HEK293T (cell line): ENCODE data around the gene SLC17A9.

Experiments
- CTCF ChIA-PET: fragments of 350-600 bp; formaldehyde crosslinking; extraction: SDS; loops from one replicate; lab custom pipeline; 2021; ENCODE audit warnings: antibody characterized with exemption, inconsistent platforms; lab: Yijun Ruan, JAX
- POLR2A ChIA-PET: fragments of 350-600 bp; formaldehyde crosslinking; extraction: SDS; loops from one replicate; lab custom pipeline; 2020; ENCODE audit warnings: antibody characterized with exemption, inconsistent platforms; lab: Yijun Ruan, JAX
- DNase-seq: peaks from one replicate; pipeline ENCODE4 v3.0.0; 2012; ENCODE audit warnings: mixed read lengths; ENCODE audit errors: extremely low spot score
- ARNT ChIP-seq: fragments of 450-650 bp; IDR thresholded peaks from 2 replicates; pipeline ENCODE4 v1.6.1; 2017; ENCODE audit warnings: mild to moderate bottlenecking
- BHLHE40 ChIP-seq: fragments of 450-650 bp; IDR thresholded peaks from 2 replicates; pipeline ENCODE4 v1.6.1; 2016; ENCODE audit warnings: mild to moderate bottlenecking, moderate library complexity, borderline replicate concordance
- CTBP1 ChIP-seq: fragments of 450-650 bp; IDR thresholded peaks from 2 replicates; pipeline ENCODE4 v1.6.1; 2016; ENCODE audit warnings: borderline replicate concordance
- ELF4 ChIP-seq: fragments of 450-650 bp; IDR thresholded peaks from 2 replicates; pipeline ENCODE4 v1.6.1; 2017; ENCODE audit warnings: antibody characterized with exemption
- FOXA1 ChIP-seq: fragments of 450-650 bp; IDR thresholded peaks from 2 replicates; pipeline ENCODE4 v1.6.1; 2016; ENCODE audit warnings: mild to moderate bottlenecking
- FOXK2 ChIP-seq: fragments of 450-650 bp; IDR thresholded peaks from 2 replicates; pipeline ENCODE4 v1.6.1; 2016; ENCODE audit warnings: mild to moderate bottlenecking
- FOXM1 ChIP-seq: fragments of 450-650 bp; IDR thresholded peaks from 2 replicates; pipeline ENCODE4 v1.6.1; 2017; ENCODE audit warnings: mild to moderate bottlenecking, borderline replicate concordance
- HDGF ChIP-seq: fragments of 450-650 bp; IDR thresholded peaks from 2 replicates; pipeline ENCODE4 v1.6.1; 2017; ENCODE audit warnings: antibody characterized with exemption, borderline replicate concordance
- L3MBTL2 ChIP-seq: fragments of 450-650 bp; conservative IDR thresholded peaks from 2 replicates; pipeline ENCODE4 v1.6.1; 2016; ENCODE audit warnings: mild to moderate bottlenecking
- LEF1 ChIP-seq: fragments of 450-650 bp; IDR thresholded peaks from 2 replicates; pipeline ENCODE4 v1.6.1; 2017; ENCODE audit warnings: mild to moderate bottlenecking, borderline replicate concordance
- NFRKB ChIP-seq: fragments of 450-650 bp; IDR thresholded peaks from 2 replicates; pipeline ENCODE4 v1.6.1; 2016; ENCODE audit warnings: mild to moderate bottlenecking, moderate library complexity
- SP1 ChIP-seq: fragments of 450-650 bp; IDR thresholded peaks from 2 replicates; pipeline ENCODE4 v1.6.1; 2017
- SUZ12 ChIP-seq: fragments of 450-650 bp; IDR thresholded peaks from 2 replicates; pipeline ENCODE4 v1.6.1; 2016; ENCODE audit warnings: mild to moderate bottlenecking
- TARDBP ChIP-seq: fragments of 450-650 bp; IDR thresholded peaks from 2 replicates; pipeline ENCODE4 v1.6.1; 2016
- ZNF384 ChIP-seq: fragments of 450-650 bp; IDR thresholded peaks from 2 replicates; pipeline ENCODE4 v1.6.1; 2016
- TF ChIP-seq, protein P1 (sequence below): fragments of 450-650 bp; IDR thresholded peaks from 2 replicates; pipeline ENCODE4 v1.6.1; 2016

SLC17A9 gene

DNA sequence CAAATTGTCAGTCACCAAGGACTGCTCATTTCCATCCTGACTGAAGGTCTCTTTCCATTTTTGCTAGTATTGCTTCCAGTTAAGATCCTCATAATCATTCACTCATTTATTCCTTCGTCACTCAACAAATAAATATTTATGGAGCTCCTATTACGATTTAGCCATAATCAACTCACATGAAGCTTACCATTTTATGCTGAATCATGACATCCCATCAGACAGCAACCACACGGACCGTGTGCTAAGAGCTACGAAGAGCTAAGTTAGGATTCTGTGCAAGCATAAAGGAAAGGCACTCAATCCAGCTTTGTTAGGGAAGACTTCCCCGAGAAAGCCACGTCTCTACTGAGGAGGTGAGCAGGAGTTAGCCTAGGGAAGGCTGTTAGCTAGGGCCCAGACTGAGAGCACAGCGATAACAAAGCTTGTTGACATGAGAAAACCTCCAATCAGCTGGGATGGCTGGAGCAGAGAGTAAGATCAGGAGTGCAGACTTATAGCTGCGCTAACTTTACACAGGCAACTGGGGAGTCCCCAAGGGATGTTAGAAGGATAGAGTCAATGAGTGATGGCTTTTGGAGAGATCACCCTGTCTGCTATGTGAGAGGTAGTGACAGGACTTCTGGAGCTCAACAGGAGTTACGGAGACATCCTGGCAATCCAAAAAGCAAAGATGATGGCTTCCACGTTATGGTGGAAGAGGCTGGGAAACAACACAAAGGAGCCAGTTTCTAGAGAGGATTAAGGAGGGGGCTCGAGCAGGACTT is 17.1 kb upstream of the SLC17A9 start:
- ChIA-PET POLR2A (interaction anchor here (6.4 kb wide), 1 partner anchor 10 kb away, joined by 50 read pairs; the partner anchor contains the start of gene DIDO1), CTCF (interaction anchor here (0.6 to 1.2 kb wide), 3 partner anchors 26 to 276 kb away, joined by 3 to 5 read pairs (median 3); no protein-coding TSS in a partner anchor)
- TF ChIP-seq CTBP1 (no peak), FOXK2 (no peak), ZNF384 (no peak), BHLHE40 (no peak), FOXM1 (no peak), NFRKB (no peak), SUZ12 (no peak), HDGF (no peak), FOXA1 (no peak), ARNT (no peak), SP1 (no peak), L3MBTL2 (no peak), LEF1 (no peak), TARDBP (no peak), ELF4 (no peak)
- TF ChIP-seq, protein P1, sequence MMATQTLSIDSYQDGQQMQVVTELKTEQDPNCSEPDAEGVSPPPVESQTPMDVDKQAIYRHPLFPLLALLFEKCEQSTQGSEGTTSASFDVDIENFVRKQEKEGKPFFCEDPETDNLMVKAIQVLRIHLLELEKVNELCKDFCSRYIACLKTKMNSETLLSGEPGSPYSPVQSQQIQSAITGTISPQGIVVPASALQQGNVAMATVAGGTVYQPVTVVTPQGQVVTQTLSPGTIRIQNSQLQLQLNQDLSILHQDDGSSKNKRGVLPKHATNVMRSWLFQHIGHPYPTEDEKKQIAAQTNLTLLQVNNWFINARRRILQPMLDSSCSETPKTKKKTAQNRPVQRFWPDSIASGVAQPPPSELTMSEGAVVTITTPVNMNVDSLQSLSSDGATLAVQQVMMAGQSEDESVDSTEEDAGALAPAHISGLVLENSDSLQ: no peak
- no peak for DNase-seq

DNA sequence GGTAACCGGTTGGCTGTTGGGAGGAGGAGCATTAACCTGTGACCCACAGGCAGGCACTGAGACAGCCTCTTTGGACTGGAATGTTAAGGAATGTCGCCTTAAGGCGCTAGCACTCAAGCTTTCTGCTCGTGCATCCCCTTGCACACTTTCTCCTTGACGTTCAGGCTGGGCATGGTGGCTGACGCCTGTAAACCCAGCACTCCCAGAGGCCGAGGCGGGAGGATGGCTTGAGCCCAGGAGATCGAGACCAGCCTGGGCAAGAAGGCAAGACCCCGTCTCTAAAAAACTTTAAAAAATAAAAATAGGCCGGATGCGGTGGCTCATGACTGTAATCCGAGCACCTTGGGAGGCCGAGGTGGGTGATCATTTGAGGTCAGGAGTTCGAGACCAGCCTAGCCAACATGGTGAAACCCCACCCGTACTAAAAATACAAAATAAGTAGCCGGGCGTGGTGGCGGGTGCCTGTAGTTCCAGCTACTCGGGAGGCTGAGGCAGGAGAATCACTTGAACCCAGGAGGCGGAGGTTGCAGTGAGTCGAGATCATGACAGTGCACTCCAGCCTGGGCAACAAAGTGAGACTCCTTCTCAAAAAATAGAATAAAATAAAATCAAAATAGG is 16.4 kb upstream of the SLC17A9 start:
- TF ChIP-seq FOXA1 (no peak), SP1 (no peak), ELF4 (no peak), FOXK2 (no peak), FOXM1 (no peak), LEF1 (no peak), TARDBP (no peak), NFRKB (no peak), HDGF (no peak), BHLHE40 (no peak), L3MBTL2 (no peak), ARNT (no peak), SUZ12 (no peak), ZNF384 (no peak), CTBP1 (no peak)
- TF ChIP-seq, protein P1: no peak
- ChIA-PET POLR2A (interaction anchor here (6.4 kb wide), 1 partner anchor 10 kb away, joined by 50 read pairs; the partner anchor contains the start of gene DIDO1), CTCF (interaction anchor here (1.2 kb wide), 1 partner anchor 49 kb away, joined by 3 read pairs; no protein-coding TSS in a partner anchor)
- DNase-seq: no peak

DNA sequence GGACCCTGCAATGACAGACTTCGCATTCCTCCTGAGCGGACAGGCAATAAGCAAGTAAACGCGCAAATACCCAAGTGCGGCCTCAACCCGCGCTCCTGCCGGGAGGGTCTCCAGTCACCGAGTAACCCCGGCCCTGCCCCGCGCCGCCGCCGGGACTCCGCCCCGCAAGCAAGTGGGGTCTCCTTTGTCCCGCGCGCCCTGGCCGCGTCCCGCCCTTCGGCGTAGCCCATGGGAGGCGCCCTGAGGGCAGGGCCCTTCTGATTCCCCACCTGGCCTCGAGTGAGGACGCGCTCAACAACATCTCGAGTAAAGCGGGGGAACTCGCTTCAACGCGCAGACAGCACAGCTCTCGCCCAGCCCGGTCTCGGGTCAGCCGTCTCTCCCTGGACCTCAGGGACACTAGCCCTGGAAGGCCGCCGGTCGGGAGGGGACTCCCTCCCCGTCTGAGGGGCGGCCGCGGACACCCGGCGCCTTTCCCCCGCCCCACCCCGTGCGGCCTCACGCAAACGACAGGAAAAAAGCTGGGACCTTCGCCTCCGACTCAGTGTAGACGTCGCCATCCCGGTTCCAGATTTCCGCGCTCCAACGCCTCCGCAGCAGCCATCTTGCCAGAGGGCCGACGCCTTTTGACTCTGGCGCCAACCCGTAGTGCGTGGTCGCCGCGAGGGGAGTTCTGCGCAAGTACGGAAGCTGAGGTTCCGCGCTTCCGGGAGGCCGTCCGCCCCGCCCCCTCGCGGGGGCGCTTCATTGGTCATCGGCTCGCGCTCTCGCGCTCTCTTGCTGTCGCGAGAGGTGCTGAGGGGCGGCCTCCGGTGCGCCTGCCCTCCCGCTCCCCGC is 15.0 kb upstream of the SLC17A9 start:
- ChIA-PET CTCF (interaction anchor here (0.6 kb wide), 1 partner anchor 555 kb away, joined by 3 read pairs; no protein-coding TSS in a partner anchor), POLR2A (interaction anchor here (0.6 to 6.4 kb wide), 12 partner anchors 9 to 76 kb away, joined by 3 to 50 read pairs (median 4); partner anchors contain the start of genes DIDO1 and TCFL5)
- peak; percentile 95 for DNase-seq
- TF ChIP-seq L3MBTL2: peak; percentile 97
- no peak for TF ChIP-seq CTBP1
- no peak for TF ChIP-seq LEF1
- peak; percentile 91 for TF ChIP-seq ELF4
- no peak for TF ChIP-seq ARNT
- TF ChIP-seq HDGF: no peak

DNA sequence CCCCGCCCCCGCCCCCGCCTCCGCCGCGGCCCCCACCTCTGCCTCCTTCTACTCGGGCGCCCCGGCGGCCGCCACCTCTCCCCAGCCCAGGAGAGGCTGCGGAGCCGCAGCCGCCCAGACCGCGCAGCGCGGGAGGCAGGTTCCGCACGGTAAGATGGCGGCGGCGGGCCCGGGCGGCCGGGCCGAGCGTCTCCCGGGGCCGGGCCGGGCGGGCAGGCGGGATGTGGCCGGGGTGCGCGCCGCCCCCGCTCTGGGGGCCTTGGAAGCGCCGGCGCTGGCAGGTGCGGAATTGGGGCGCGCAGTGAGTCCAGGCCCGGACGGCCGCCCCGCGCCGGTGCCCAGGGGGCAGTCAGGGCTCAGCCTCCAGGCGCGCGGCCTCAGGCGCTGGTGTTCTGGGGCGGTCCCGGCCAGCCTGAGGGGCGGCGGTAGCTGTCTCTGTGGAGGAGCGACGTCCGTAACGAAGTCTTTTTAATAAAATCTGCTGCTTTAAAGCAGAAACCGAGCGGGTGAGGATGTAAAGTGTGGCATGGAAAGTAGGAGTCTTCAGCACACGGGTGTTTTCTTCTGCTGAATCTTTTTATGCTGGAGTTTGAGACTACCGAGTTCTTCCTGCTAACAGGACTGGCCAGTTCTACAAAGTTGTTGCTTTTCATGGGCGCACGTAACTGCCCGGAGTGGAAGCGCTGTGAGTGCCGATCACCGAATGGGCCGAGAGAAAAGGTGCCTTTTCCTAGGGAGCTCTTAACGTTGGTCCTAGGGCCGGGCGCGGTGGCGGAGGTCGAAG is 14.2 kb upstream of the SLC17A9 start, which contains the start of gene GID8:
Gene GID8, plus strand, starts transcription at position 43 of the 784 bp plus-strand sequence. CDS start 3,356 bp downstream, outside the sequence.
- no peak for TF ChIP-seq BHLHE40
- TF ChIP-seq FOXM1: 0 out of 2 replicates have a peak, but pooled peaks have one; percentile 17
- TF ChIP-seq LEF1: peak; percentile 27; the same call in 1 of the 2 replicates
- ChIA-PET POLR2A (interaction anchor here (0.6 to 6.4 kb wide), 12 partner anchors 8 to 77 kb away, joined by 3 to 50 read pairs (median 4); partner anchors contain the start of genes DIDO1 and TCFL5), CTCF (no interaction called here)
- DNase-seq: peak; percentile 60

DNA sequence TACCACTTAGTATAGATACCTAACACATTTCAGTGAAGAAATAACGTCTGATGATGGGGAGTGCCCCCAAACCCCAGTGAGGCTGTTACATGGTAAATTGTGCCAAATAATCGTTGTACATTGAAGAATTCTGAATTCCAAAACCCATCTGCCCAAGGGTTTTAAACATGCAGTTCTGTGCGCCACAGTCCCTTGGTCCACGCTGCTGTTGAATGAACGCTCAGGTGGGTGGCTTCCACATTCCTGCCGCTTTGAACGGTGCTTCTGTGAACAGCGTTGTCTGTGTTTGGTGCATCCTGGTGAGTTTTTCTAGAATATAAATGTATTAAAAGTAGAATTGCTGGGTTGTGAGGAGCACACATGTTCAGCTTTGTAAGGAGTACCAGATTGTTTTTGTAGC is 11.6 kb upstream of the SLC17A9 start:
- POLR2A ChIA-PET: no interaction called here
- CTCF ChIA-PET: no interaction called here
- TF ChIP-seq SP1 (no peak), ZNF384 (no peak), NFRKB (no peak), BHLHE40 (no peak), FOXK2 (no peak), LEF1 (no peak), HDGF (no peak), TARDBP (no peak), SUZ12 (no peak)
- TF ChIP-seq, protein P1: no peak
- DNase-seq: no peak
